HG02763 (cell line): ENCODE measurements around the gene WDR70.
"Not testable (repeated sequence)": the region's sequence is repeated elsewhere in the genome, so short reads cannot be mapped to it uniquely, and the experiment has no call there.

Experiments
- ATAC-seq: cut with Tn5 transposase; IDR thresholded peaks from one replicate; pipeline ENCODE4 v1.9.1; 2021; ENCODE audit warnings: mild to moderate bottlenecking, moderate library complexity; ENCODE audit not compliant: unreplicated experiment

WDR70 gene

GRCh38 chr5:37742111-37742510, 363.0 kb downstream of the WDR70 start:
- no peak for ATAC-seq

- ATAC-seq: no peak
These were observed 372.1 kb downstream of the WDR70 start for GRCh38 chr5:37751227-37751626.

- ATAC-seq: no peak
These were observed 375.9 kb downstream of the WDR70 start for GRCh38 chr5:37754976-37755375.

- ATAC-seq: no peak
These were observed 376.5 kb downstream of the WDR70 start for GRCh38 chr5:37755581-37755980.

- no peak for ATAC-seq
These were observed 377.1 kb downstream of the WDR70 start for GRCh38 chr5:37756248-37756647.

- ATAC-seq: no peak
These were observed 379.0 kb downstream of the WDR70 start for GRCh38 chr5:37757980-37758582.

- no peak for ATAC-seq
These were observed 388.1 kb downstream of the WDR70 start for GRCh38 chr5:37767251-37767650.

- no peak for ATAC-seq
These were observed 388.8 kb downstream of the WDR70 start for GRCh38 chr5:37767961-37768360.

GRCh38 chr5:37768371-37768770, 389.3 kb downstream of the WDR70 start:
- no peak for ATAC-seq

- ATAC-seq: no peak
These were observed 390.0 kb downstream of the WDR70 start for GRCh38 chr5:37769108-37769507.

GRCh38 chr5:37769840-37770239, 390.7 kb downstream of the WDR70 start:
- ATAC-seq: no peak

- no peak for ATAC-seq
These were observed 391.7 kb downstream of the WDR70 start for GRCh38 chr5:37770786-37771185.

GRCh38 chr5:37771203-37771611, 392.1 kb downstream of the WDR70 start:
- no peak for ATAC-seq

- ATAC-seq: no peak
These were observed 392.6 kb downstream of the WDR70 start for GRCh38 chr5:37771731-37772130.

- ATAC-seq: no peak
These were observed 393.1 kb downstream of the WDR70 start for GRCh38 chr5:37772255-37772654.

- no peak for ATAC-seq
These were observed 394.7 kb downstream of the WDR70 start for GRCh38 chr5:37773809-37774208.

- no peak for ATAC-seq
These were observed 395.9 kb downstream of the WDR70 start for GRCh38 chr5:37774912-37775483.

GRCh38 chr5:37776826-37777225, 397.7 kb downstream of the WDR70 start:
- ATAC-seq: no peak

GRCh38 chr5:37777432-37778130, 398.5 kb downstream of the WDR70 start:
- no peak for ATAC-seq

GRCh38 chr5:37781409-37781808, 402.3 kb downstream of the WDR70 start:
- not testable (repeated sequence) for ATAC-seq

GRCh38 chr5:37786416-37786815, 407.3 kb downstream of the WDR70 start:
- no peak for ATAC-seq

GRCh38 chr5:37786862-37787519, 407.9 kb downstream of the WDR70 start:
- ATAC-seq: no peak
